HCT116 (cell line): ENCODE results near the gene C10orf62. TPM values are rescaled to one million over a fixed set of nuclear protein-coding genes. Genes with fewer than 3 reads are reported as not detected.

ENCODE experiments used
- ATAC-seq: fragments of 200-7000 bp; cut with Tn5 transposase; 2 replicates; pipeline ENCODE4 v1.9.1; 2020; ENCODE audit warnings: mild to moderate bottlenecking, moderate library complexity
- BruUV-seq: library from RNA; stranded (reverse); fragments of 400-500 nt; replicated peaks from 2 replicates; lab custom pipeline; 2021; lab: Mats Ljungman, UMichigan
- CTCF ChIA-PET: fragments of 300-600 bp; sonication (Branson Sonifier 250); formaldehyde crosslinking; loops from one replicate; lab custom pipeline; 2021; ENCODE audit warnings: antibody characterized with exemption; lab: Charles Lee
- POLR2A ChIA-PET: fragments of 300-600, 350-600 bp; sonication (Branson Sonifier 250); formaldehyde crosslinking; loops from one replicate; lab custom pipeline; 2021; ENCODE audit warnings: antibody characterized with exemption; lab: Charles Lee
- RAD21 ChIA-PET, 2 experiments: fragments of 300-600 bp; sonication (Branson Sonifier 250); formaldehyde crosslinking; loops; one replicate each; lab custom pipeline; 2023; ENCODE audit warnings: low total read pairs in 2 of 2; ENCODE audit not compliant: uncharacterized antibody in 2 of 2, unreplicated experiment in 2 of 2, low non-redundant PET in 1 of 2; lab: Charles Lee
- DNase-seq: peaks from one replicate; pipeline ENCODE4 v3.0.0-alpha.2; 2010; ENCODE audit warnings: low read depth, low spot score
- H2AFZ ChIP-seq: fragments of 200-600 bp; shearing (Covaris generic), sonication (generic); 2 replicates; pipeline ENCODE4 v1.6.1; 2017; ENCODE audit warnings: low read depth, mixed run types, mixed read lengths, antibody characterized with exemption, low read length; ENCODE audit not compliant: poor library complexity, severe bottlenecking
- H3K27ac ChIP-seq: 2 replicates; pipeline ENCODE4 v1.5.1; 2012; ENCODE audit warnings: low read depth, low read length
- H3K27me3 ChIP-seq: fragments of 200-600 bp; sonication (generic); 2 replicates; pipeline ENCODE4 v1.6.1; 2016; ENCODE audit warnings: mixed run types, low read length, mixed read lengths; ENCODE audit not compliant: insufficient read depth
- H3K36me3 ChIP-seq, 2 experiments: fragments of 200-500 bp in 1 of 2; fragments of 200-600 bp in 1 of 2; sonication (Bioruptor generic) in 1 of 2; sonication (generic) in 1 of 2; 2 replicates each; pipeline versions ENCODE4 v1.5.1 to v1.6.1; 2014 to 2016; ENCODE audit warnings: low read length in 2 of 2, inconsistent platforms in 1 of 2, mixed read lengths in 1 of 2, mixed run types in 1 of 2; ENCODE audit not compliant: insufficient read depth in 2 of 2, control insufficient read depth in 1 of 2
- H3K4me1 ChIP-seq, 2 experiments: fragments of 200-600 bp in 1 of 2; sonication (generic) in 1 of 2; 2 replicates each; pipeline versions ENCODE4 v1.5.1 to v1.6.1; 2012 to 2017; ENCODE audit warnings: low read length in 2 of 2, inconsistent platforms in 1 of 2, mild to moderate bottlenecking in 1 of 2, mixed read lengths in 1 of 2, mixed run types in 1 of 2, moderate library complexity in 1 of 2; ENCODE audit not compliant: insufficient read depth in 2 of 2, control insufficient read depth in 1 of 2
- H3K4me2 ChIP-seq: fragments of 200-600 bp; sonication (generic); 2 replicates; pipeline ENCODE4 v1.6.1; 2017; ENCODE audit warnings: mixed run types, low read length, mixed read lengths
- H3K4me3 ChIP-seq, 2 experiments: fragments of 200-600 bp in 1 of 2; sonication (generic) in 1 of 2; replicated peaks in 1 of 2; 2 replicates each; pipeline ENCODE4 v1.5.1; 2011 to 2016; ENCODE audit warnings: low read length in 2 of 2, control low read depth in 1 of 2, low read depth in 1 of 2, mild to moderate bottlenecking in 1 of 2, mixed read lengths in 1 of 2, mixed run types in 1 of 2
- H3K79me2 ChIP-seq: fragments of 200-600 bp; sonication (generic); 2 replicates; pipeline ENCODE4 v1.6.1; 2017; ENCODE audit warnings: mild to moderate bottlenecking, mixed run types, low read length, moderate library complexity, mixed read lengths; ENCODE audit not compliant: insufficient read depth
- H3K9ac ChIP-seq: fragments of 200-600 bp; sonication (generic); 2 replicates; pipeline ENCODE4 v1.6.1; 2016; ENCODE audit warnings: low read length, mixed read lengths
- H3K9me2 ChIP-seq: fragments of 200-600 bp; sonication (generic), shearing (Covaris generic); 2 replicates; pipeline ENCODE4 v1.6.1; 2017; ENCODE audit warnings: mixed run types, mild to moderate bottlenecking, moderate library complexity; ENCODE audit not compliant: insufficient read depth
- H3K9me3 ChIP-seq, 2 experiments: fragments of 200-500 bp in 1 of 2; fragments of 200-600 bp in 1 of 2; sonication (Bioruptor generic) in 1 of 2; sonication (generic) in 1 of 2; 2 replicates each; pipeline ENCODE4 v1.6.1; 2014 to 2017; ENCODE audit warnings: low read length in 2 of 2, mixed read lengths in 2 of 2, inconsistent platforms in 1 of 2, low read depth in 1 of 2, mild to moderate bottlenecking in 1 of 2, mixed run types in 1 of 2, moderate library complexity in 1 of 2; ENCODE audit not compliant: control insufficient read depth in 1 of 2, insufficient read depth in 1 of 2
- H4K20me1 ChIP-seq: fragments of 200-600 bp; sonication (generic), shearing (Covaris generic); 2 replicates; pipeline ENCODE4 v1.6.1; 2017; ENCODE audit warnings: mixed run types, mild to moderate bottlenecking, moderate library complexity; ENCODE audit not compliant: insufficient read depth
- FOSL1 ChIP-seq: IDR thresholded peaks from 2 replicates; pipeline ENCODE4 v1.6.1; 2012; ENCODE audit warnings: low read depth
- SP1 ChIP-seq: IDR thresholded peaks from 2 replicates; pipeline ENCODE4 v1.6.1; 2012; ENCODE audit warnings: low read depth
- TCF7L2 ChIP-seq: IDR thresholded peaks from 2 replicates; pipeline ENCODE4 v1.7.0; 2011; ENCODE audit warnings: borderline replicate concordance, inconsistent platforms; ENCODE audit not compliant: insufficient read depth, insufficient read length; ENCODE audit errors: extremely low read depth
- ZBTB33 ChIP-seq: IDR thresholded peaks from 2 replicates; pipeline ENCODE4 v1.6.1; 2011; ENCODE audit warnings: mild to moderate bottlenecking, low read length, moderate library complexity; ENCODE audit not compliant: insufficient replicate concordance; ENCODE audit errors: extremely low read depth
- intact Hi-C: fragments of 100-400 bp; cut with micrococcal nuclease; formaldehyde crosslinking; loops from 2 replicates; pipeline ENCODE4 v1.10.0; 2022
- total RNA-seq: library from RNA; stranded (reverse); gene quantifications from one replicate; pipeline ENCODE4 v1.2.1, GENCODE V29; 2021; ENCODE audit not compliant: unreplicated experiment
- TF ChIP-seq, protein P1 (sequence below): IDR thresholded peaks from 2 replicates; pipeline ENCODE4 v1.6.1; 2012; ENCODE audit warnings: low read depth

Gene C10orf62
- total RNA-seq, 1 experiment from 2014 or later = 0.32 TPM

- BruUV-seq = no TSS peak
- TF ChIP-seq FOSL1 (peak; percentile 23; the same call in 1 of the 2 replicates), TCF7L2 (no peak), ZBTB33 (no peak), SP1 (peak; percentile 21; the same call in 1 of the 2 replicates)
- TF ChIP-seq, protein P1, sequence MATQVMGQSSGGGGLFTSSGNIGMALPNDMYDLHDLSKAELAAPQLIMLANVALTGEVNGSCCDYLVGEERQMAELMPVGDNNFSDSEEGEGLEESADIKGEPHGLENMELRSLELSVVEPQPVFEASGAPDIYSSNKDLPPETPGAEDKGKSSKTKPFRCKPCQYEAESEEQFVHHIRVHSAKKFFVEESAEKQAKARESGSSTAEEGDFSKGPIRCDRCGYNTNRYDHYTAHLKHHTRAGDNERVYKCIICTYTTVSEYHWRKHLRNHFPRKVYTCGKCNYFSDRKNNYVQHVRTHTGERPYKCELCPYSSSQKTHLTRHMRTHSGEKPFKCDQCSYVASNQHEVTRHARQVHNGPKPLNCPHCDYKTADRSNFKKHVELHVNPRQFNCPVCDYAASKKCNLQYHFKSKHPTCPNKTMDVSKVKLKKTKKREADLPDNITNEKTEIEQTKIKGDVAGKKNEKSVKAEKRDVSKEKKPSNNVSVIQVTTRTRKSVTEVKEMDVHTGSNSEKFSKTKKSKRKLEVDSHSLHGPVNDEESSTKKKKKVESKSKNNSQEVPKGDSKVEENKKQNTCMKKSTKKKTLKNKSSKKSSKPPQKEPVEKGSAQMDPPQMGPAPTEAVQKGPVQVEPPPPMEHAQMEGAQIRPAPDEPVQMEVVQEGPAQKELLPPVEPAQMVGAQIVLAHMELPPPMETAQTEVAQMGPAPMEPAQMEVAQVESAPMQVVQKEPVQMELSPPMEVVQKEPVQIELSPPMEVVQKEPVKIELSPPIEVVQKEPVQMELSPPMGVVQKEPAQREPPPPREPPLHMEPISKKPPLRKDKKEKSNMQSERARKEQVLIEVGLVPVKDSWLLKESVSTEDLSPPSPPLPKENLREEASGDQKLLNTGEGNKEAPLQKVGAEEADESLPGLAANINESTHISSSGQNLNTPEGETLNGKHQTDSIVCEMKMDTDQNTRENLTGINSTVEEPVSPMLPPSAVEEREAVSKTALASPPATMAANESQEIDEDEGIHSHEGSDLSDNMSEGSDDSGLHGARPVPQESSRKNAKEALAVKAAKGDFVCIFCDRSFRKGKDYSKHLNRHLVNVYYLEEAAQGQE = no peak
- TF ChIP-seq, all 23 proteins: peak for 2
- Histone ChIP-seq H3K4me2 (peak overlapping the region; percentile 68), H3K36me3 (no peaks in the 10 kb centered on the region), H3K9me3 (no peaks in the 10 kb centered on the region), H3K79me2 (no peaks in the 10 kb centered on the region), H3K9me2 (no peaks in the 10 kb centered on the region), H3K4me3 (no peak overlapping the region), H3K9ac (peak overlapping the region; percentile 42), H2AFZ (no peak overlapping the region), H3K27ac (peak overlapping the region; percentile 65), H3K27me3 (no peaks in the 10 kb centered on the region), H4K20me1 (no peaks in the 10 kb centered on the region), H3K4me1 (peaks cover 27 to 37% of the 10 kb centered on the region in 2 experiments)
- DNase-seq (no peak), ATAC-seq (no peak)
- POLR2A ChIA-PET = no interaction called here
- intact Hi-C loops = no loop called here
- CTCF ChIA-PET = interaction anchor here (1.1 to 1.6 kb wide), 3 partner anchors 14 to 26 kb away, joined by 3 to 7 read pairs (median 5); partner anchors contain the start of genes ANKRD2 and HOGA1
- RAD21 ChIA-PET = no interaction called here
Measured at GRCh38 chr10:97597778-97598177, 8.3 kb downstream of the C10orf62 start.
